GM19043 (cell line): Measurements from ENCODE around the gene CRACDL.

Experiments used
- ATAC-seq: cut with Tn5 transposase; IDR thresholded peaks from one replicate; pipeline ENCODE4 v1.9.1; 2021; ENCODE audit warnings: low read depth; ENCODE audit not compliant: unreplicated experiment

Gene CRACDL

GRCh38 chr2:98935777-98936352, at the start of gene CRACDL:
CRACDL (minus strand) TSS chr2:98936225; CDS start chr2:98846800, 89,425 bp downstream.
- ATAC-seq, result no peak

GRCh38 chr2:98975611-98976010, 39.6 kb upstream of the CRACDL start:
- no peak for ATAC-seq

- no peak for ATAC-seq
These were observed 36.6 kb upstream of the CRACDL start for GRCh38 chr2:98972582-98973167.

- no peak for ATAC-seq
These were observed 23.9 kb upstream of the CRACDL start for GRCh38 chr2:98959810-98960507.

GRCh38 chr2:98952966-98953365, 16.9 kb upstream of the CRACDL start:
- no peak for ATAC-seq

GRCh38 chr2:98948956-98949739, 13.1 kb upstream of the CRACDL start:
- ATAC-seq, result no peak

- ATAC-seq, result no peak
These were observed 11.5 kb upstream of the CRACDL start for GRCh38 chr2:98947554-98947953.

GRCh38 chr2:98946855-98947254, 10.8 kb upstream of the CRACDL start:
- ATAC-seq, result no peak

GRCh38 chr2:98944775-98945174, 8.8 kb upstream of the CRACDL start:
- ATAC-seq, result no peak

GRCh38 chr2:98940102-98940501, 4.1 kb upstream of the CRACDL start:
- no peak for ATAC-seq

GRCh38 chr2:98937906-98938305, 1.9 kb upstream of the CRACDL start:
- no peak for ATAC-seq

GRCh38 chr2:98936353-98937351, 627 bp upstream of the CRACDL start:
- no peak for ATAC-seq

- ATAC-seq, result no peak
These were observed 784 bp downstream of the CRACDL start for GRCh38 chr2:98935111-98935770.

GRCh38 chr2:98932778-98933343, 3.2 kb downstream of the CRACDL start:
- ATAC-seq, result no peak

GRCh38 chr2:98932164-98932563, 3.9 kb downstream of the CRACDL start:
- no peak for ATAC-seq

- no peak for ATAC-seq
These were observed 4.4 kb downstream of the CRACDL start for GRCh38 chr2:98931596-98931995.

GRCh38 chr2:98929920-98930319, 6.1 kb downstream of the CRACDL start:
- ATAC-seq, result no peak

GRCh38 chr2:98928242-98928641, 7.8 kb downstream of the CRACDL start:
- no peak for ATAC-seq

- ATAC-seq, result no peak
These were observed 9.0 kb downstream of the CRACDL start for GRCh38 chr2:98927027-98927426.
